Right lobe of liver (tissue), 4 donors: ENCODE measurements around the gene TSPAN11.

Experiments used
- POLR2A ChIP-seq: fragments of 450-650 bp; IDR thresholded peaks from one replicate; pipeline ENCODE4 v1.6.1; 2017; ENCODE audit warnings: antibody characterized with exemption, mild to moderate bottlenecking
- TF ChIP-seq, protein P1 (sequence below), 4 donors: fragments of 200-600 bp in 3 of 4; fragments of 450-650 bp in 1 of 4; IDR thresholded peaks; one replicate each; pipeline versions ENCODE4 v1.5.1 to v1.8.0; 2016 to 2022; ENCODE audit warnings: antibody characterized with exemption in 4 of 4, mild to moderate bottlenecking in 2 of 4
- donor health status: DM: no; HTN: no; CAD: no.
- donor health status: DM: no; HTN: no; CAD: no.
- donor health status: DM: no; HTN: yes; CAD: no.

DNA sequence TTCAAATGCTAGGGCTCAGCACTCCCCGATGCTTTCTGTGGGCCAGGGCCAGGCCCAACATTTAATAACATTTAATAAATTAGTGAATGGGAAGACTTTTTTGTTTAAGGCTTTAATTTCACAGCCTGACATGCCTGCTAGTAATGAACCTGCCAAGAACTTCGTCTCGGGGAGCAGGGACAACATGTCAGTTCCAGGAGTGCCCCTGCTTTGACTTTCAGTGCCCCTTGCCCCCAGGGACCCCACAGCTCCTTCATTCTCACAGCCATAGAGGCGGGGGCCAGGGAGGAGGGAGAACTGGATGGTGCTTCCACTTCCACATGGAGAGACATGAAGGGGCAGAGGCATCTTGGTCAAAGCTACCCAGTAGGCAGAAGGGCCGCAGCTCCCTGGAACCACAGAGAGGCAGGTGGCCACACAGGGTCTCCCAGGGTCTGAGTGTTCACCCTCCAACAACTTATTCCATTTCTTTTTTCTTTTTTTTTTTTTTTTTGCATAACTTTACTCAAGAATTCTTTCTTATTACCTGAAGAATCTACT, 81.2 kb downstream of the TSPAN11 start:
- TF ChIP-seq, protein P1, sequence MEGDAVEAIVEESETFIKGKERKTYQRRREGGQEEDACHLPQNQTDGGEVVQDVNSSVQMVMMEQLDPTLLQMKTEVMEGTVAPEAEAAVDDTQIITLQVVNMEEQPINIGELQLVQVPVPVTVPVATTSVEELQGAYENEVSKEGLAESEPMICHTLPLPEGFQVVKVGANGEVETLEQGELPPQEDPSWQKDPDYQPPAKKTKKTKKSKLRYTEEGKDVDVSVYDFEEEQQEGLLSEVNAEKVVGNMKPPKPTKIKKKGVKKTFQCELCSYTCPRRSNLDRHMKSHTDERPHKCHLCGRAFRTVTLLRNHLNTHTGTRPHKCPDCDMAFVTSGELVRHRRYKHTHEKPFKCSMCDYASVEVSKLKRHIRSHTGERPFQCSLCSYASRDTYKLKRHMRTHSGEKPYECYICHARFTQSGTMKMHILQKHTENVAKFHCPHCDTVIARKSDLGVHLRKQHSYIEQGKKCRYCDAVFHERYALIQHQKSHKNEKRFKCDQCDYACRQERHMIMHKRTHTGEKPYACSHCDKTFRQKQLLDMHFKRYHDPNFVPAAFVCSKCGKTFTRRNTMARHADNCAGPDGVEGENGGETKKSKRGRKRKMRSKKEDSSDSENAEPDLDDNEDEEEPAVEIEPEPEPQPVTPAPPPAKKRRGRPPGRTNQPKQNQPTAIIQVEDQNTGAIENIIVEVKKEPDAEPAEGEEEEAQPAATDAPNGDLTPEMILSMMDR (IDR thresholded peaks at IDR 0.05), result no peak
- TF ChIP-seq POLR2A, result no peak
